GM21423 (cell line): ENCODE measurements around the gene ESR1.
A peak's percentile ranks its signal among the peaks of the same experiment; 100 is the strongest.
"Not testable (repeated sequence)": the region's sequence is repeated elsewhere in the genome, so short reads cannot be mapped to it uniquely, and the experiment has no call there.

ENCODE experiments used
- ATAC-seq: cut with Tn5 transposase; IDR thresholded peaks from one replicate; pipeline ENCODE4 v1.9.1; 2021; ENCODE audit warnings: mild to moderate bottlenecking, moderate library complexity; ENCODE audit not compliant: unreplicated experiment

The ESR1 gene

DNA sequence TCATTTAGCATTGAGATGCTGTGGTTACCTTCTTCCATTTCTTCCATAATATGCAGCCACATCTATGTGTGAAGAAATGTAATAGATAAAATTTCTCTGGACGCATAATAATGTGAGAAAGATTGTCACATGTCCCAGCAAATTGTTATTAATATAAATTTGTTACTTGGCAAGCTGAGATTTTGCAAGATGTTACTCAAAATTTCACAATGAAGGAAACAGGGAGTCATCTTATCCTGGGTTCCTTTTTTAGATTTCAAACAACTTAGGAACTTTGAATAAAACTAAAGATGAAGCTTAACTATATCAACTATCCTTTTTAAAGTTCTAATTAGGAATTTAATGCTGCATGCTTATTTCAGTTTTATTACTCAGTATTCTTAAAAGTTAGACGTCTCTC, 3.6 kb downstream of the ESR1 start:
- no peak for ATAC-seq

DNA sequence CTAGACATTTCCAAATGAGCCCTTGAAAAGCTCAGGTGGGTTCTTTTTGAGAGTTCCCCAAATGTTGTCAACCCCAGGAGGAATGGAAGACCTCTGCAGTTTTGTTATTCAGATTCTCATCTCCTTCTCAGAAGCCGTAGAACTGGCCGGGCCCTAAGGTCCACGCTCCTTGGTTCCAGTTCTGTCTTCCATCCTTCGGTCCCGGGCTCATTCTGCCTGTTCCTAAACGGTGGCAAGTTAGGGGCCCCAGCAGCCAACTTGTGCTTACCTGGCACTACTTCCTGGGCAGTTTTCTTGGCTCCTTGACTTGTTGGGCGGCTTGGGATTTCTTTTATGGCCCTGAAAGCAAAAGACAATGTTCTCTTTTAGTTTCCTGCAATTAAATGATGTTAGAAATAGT, 6.4 kb downstream of the ESR1 start:
- no peak for ATAC-seq

DNA sequence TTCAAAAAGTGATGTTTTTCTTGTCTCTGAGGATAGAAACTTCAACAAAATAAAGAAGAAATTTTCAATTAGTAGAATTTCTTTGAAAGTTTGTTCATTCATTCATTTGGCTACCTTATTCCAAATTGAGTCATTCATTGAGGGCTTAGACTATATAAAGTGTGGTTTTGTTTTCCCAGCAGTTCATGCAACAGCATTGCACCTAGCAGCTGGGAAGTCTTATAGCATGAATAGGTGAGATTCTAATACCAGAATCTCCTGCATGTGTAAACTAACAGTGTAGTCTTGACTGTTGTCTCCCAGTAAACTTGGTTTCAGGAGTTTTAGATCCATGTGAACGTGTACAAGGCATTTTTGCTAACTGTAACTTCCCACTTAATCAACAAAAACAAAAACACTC, 7.1 kb downstream of the ESR1 start:
- ATAC-seq: no peak

DNA sequence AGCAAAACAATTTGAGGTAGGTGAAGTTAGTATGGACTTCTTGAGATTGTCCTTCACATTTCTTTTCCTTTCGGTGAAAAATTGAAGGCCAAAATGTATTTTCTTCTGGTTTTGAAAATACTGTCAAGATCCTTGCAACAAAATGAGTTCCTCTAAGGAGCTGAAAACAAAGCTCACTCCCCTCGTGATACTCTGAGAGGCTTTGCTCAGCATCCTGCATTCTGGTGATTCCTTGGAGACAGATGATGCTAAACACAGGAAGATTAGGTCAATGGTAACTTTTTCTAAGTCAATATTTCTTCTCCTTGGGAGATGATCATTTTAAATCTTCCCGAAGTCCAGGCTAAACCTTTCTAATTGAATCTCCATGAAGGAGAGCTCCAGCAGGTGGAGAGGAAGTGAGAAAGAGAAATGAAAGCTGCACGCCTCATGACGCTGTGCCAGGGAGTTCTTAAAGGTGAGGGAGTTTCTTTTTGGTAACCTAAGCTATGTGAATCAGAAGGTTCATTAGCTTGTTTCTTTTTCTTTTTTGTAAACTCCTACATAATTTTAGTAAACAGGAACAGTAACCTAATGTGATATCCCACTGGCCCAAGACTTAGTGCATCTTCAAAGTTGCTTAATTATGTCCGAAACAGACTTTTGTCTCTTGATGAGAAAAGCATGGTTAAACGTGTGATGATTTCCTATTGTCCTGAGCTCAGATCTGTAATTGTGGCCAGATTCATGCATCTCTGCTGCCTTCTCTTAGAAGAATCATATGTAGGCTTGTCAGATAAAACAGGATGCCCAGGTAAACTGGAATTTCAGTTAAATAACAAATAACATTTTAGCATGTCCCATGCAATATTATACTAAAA, 15.0 kb downstream of the ESR1 start:
- peak; percentile 98 for ATAC-seq

DNA sequence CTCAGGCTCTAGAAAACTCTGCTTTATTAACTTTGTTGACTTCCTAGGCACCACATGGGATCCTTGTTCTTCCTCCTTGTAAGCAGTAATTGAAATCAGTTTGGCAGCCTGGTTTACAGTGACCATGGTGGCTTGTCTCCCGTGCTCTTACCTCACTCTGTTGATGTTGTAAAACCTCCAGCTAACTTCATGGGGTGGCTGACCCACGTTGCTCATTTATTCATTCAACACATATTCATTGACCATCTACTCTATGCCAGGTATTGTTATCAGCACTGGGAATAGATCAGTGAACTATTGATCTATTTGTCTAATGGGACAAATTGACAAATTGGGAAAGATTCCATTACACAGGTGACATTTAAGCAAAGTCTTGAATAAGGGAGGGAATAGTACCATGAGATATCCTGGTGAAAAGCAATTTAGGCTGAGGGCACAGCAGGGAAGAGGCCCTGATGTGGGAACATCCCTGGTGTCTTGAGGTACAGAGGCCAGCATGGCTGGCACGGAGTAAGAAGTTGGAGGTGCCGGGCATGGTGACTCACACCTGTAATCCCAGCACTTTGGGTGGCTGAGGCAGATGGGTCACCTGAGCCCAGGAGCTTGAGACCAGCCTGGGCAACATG, 19.1 kb downstream of the ESR1 start:
- no peak for ATAC-seq

DNA sequence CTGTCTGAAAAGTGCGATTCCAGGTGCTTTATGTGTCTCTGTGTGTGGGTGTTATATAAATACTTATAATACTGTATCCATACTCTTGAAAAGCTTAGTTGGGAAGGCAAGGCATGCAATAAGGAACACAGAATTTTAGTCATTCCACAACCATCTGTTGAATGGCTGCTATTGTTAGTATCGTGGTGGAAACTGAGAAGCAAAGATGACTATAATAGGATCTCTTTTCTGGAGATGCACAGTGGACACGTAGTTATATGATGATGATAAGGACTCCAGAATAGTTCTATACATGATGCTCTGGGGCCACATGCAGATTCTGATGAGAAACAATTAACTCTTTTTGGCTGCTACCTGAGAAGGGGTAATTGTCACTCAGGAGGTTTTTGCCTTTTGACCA, 25.2 kb downstream of the ESR1 start:
- ATAC-seq: no peak

DNA sequence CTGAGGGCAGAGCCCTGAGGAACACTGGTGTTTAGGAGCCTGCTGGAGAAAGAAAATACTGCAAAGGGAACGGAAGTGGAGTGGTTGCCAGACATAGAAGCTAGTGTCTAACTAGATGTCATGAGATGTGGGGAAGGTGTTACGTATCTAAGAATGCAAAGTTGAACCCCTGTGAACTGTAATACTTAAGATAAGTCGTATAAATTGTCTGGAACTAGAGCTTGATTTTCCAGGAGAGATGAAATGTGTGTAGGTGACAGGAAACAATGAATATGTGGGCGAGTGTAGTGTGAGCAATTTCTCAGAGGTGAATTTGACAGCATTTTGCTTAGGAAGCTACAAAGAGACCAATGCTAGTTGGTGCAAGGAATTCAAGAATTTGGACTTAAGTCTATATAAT, 27.9 kb downstream of the ESR1 start:
- no peak for ATAC-seq

DNA sequence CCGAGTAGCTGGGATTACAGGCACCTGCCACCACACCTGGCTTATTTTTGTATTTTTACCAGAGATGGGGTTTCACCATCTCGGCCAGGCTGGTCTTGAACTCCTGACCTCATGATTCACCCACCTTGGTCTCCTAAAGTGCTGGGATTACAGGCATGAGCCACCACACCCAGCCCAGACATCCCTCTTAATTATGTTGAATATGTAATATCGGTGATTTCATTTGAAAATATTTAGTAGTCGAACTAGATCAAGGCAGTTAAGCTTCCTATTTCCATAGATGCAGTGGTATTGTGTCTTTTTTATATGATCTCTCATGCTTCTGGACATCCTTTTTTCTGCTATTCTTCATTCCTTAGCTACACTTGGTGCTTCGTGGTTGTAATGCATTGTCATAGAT, 29.7 kb downstream of the ESR1 start:
- no peak for ATAC-seq

DNA sequence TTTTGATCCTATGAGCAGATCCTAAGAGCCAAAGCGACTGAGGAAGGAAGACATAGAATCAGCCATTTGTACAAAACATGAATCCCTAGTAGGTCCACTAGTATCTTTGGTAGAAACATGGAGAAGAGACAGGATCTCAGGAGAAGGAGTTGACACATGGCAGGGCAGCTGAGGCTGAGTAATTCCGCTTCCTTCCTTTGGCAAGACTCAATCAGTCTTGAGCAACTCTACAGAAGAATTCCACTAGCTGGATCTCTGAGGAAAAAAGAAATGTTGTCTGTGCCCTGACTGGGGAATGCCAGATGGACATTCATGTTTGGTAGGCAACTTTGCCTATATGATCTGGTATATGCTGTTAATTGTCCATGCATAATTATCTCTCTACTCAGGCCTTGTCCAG, 35.3 kb downstream of the ESR1 start:
- ATAC-seq: no peak

DNA sequence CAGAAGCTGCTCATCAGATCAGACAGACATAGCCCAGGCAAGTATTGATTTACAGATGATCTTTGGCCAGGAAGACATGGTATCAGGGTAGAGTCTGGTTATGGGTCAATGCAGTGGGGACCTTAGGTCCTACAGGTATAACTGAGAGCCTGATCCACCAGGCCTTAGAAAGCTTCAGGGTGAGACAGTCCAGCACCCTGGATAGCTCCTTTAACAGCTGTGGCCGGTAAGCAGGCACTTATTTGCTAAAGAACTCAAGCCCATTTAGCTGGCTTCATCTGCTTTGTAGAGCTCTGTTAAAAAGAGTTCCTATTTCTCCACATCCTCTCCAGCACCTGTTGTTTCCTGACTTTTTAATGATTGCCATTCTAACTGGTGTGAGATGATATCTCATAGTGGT, 39.6 kb downstream of the ESR1 start:
- no peak for ATAC-seq

DNA sequence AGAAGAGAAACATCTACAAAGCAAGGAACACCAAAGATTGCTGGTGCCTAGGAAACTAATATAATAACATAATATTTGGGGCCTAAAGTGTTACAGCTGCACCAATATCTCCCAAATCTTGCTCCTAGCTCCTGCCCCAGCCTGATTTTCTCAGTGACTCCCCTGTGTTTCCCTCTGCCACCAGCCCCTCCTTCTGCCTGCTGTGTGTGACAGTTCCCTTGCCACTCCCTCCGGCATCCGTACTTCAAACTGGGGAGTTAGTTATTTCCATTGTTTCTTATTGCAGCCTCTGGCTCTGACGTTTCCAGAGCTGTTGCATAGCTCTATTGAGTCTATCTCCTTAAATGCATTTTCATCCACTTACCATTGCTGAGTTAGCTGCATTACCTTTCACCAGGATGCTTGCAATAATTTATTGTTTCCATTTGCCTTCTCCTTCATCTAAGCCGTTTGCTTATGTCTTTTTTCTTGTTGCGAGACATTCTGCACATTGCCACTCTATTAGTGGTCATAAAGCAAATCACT, 43.1 kb downstream of the ESR1 start:
- ATAC-seq: no peak

DNA sequence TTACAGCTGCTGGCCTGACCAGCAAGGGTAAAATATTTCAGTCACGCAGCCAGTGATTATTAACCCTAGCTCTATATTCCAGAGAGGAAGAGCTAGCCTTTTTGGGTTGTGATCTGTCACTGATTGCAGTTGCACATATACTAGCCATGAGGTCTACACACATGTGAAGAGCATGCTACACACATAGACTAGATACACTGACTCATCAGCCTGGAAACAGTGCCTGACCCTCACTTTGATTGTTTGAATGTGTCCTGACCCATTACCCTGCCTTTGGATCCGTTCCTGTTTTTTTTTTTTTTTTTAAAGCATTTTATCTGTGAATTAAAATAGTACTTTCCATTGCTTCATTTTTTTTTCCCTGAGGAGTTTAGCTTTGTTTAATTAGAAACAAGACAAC, 50.8 kb downstream of the ESR1 start:
- no peak for ATAC-seq

DNA sequence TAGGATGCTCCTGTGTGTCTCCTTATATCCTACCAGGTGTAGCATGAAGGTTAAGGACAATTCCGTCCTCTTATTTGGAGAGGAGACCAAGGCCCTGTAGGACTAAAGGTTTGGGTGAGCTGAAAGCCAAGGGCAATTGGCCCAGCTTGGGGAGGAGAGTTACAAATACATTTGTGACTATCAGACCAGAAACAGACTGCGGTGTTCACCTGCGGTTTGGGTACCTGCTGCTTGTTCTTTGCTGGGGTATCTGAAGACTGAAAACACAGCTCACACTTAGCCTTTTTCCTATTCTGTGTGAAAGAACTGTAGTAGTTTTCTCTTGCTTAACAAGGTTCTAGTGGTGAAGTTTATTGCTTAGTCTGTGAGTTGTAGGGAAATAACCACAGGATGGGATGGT, 55.0 kb downstream of the ESR1 start:
- ATAC-seq: no peak

DNA sequence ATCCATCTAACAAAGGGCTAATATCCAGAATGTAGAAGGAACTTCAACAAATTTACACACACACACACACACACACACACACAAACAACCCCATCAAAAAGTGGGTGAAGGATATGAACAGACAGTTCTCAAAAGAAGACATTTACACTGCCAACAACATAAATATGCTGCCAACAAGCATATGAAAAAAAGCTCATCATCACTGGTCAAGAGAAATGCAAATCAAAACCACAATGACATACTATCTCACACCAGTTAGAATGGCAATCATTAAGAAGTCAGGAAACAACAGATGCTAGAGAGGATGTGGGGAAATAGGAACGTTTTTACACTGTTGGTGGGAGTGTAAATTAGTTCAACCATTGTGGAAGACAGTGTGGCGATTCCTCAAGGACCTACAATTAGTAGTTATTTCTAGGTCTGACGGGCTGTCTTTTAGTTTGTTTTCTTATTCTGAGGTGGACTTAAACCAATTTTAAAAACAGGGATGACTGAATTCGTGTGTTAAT, 59.9 kb downstream of the ESR1 start:
- not testable (repeated sequence) for ATAC-seq

DNA sequence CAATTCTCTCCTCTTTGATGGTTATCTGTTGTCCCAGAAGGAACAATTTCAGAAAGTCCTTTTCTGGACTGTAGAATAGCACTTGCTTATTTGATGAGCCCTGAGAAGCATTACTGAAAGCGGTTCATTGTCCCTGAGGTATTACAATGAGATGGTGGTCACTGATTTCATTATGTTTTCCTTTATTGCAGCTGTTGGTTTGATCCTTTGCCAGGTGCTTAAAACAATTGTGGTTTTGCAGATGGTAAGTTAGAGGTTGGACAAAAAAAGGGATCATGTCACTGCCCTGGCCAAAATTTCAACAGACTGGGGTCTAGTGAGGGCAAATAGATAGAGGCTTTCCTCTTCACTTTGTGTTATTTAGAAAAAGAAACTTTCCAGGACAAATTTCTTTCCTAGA, 61.9 kb downstream of the ESR1 start:
- no peak for ATAC-seq

DNA sequence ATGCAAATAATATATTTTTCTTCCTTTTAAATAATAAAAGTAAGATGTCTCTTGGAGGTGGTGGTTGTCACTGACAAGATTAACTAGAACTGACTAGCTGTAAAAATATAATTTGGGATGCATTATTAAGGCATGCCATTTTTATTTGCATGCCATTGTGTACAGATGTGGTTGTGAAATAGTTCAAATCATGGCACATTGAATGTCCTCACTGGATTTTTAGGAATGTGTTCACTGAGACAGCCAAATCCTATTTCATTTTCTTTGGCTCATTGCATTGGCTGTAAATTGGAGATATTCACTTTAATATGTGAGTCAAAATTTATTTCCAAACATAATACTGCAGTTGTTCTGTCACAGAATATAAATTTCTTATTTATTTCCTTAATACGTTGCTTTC, 62.3 kb downstream of the ESR1 start:
- no peak for ATAC-seq

DNA sequence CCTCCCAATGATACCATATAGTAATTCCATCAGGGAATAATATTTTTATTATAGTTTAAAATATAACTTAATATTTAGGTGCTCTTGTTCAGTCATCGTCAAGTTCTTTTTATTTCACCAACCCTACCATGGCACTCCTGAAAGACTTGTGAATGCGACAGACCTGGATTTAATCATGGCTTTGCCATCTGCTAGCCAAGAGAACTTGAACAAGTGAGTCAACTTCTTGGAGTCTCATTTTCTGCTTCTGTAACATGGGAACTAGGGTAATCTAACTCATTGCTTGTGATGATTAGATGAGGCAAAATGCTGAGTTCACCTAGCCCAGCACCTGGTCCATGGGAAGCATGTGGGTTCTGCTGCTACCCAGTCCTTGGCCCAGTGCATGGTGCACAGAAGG, 62.9 kb downstream of the ESR1 start:
- ATAC-seq: no peak

DNA sequence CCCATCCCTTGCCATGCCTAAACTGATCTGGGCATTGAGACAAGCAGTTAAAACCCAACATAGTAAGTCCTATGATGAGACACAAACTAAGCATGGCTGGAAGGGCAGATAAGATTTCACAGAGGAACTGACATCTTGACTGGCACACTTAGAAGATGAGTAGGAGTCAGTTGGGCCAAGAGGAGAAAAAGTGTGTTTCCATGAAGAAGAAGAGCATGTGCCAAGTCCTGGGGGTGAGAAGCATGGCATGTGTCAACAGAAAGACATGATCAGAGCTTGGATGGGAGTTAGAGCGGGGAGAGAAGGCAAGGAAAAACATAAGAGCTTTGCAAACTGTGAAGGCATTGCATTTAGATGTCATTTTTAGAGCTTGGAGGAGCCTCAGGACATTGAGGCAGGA, 68.0 kb downstream of the ESR1 start:
- ATAC-seq: no peak

DNA sequence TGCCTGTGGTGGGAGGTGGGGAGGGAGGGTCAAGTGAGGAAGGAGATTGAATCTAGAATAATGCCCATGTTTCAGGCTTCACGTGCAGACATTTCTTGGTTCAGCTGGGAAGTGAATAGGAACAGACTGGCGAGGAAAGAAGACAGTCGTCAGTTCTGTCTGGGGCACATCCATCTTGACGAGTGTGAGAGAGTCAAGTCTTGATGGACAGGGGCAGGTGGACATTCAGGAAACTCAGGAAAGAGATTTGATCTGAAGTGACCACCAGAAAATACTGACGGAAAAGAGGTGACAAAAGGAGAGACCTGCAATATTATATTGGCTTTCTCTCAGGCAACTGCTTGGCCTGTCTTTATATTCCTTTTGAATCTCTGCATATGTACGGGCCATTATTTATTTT, 68.6 kb downstream of the ESR1 start:
- ATAC-seq: no peak

DNA sequence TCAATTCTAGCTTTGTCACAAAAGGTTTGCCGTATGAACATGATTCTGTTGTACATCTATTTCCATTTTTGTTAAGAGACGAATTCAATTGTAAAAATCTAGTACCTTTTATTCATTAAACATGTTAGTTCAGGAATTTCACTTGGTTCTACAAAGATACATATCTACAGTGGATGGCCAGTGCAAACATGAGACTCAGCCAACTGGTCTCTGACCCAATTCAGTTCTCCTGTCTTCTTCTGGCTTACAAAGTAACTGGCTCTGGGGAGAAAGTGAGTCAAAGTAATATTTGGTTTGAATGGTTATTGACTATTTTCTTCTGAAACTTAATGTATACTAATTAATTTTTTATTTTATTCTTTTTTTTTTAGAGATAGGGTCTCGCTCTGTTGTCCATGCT, 70.0 kb downstream of the ESR1 start:
- no peak for ATAC-seq

DNA sequence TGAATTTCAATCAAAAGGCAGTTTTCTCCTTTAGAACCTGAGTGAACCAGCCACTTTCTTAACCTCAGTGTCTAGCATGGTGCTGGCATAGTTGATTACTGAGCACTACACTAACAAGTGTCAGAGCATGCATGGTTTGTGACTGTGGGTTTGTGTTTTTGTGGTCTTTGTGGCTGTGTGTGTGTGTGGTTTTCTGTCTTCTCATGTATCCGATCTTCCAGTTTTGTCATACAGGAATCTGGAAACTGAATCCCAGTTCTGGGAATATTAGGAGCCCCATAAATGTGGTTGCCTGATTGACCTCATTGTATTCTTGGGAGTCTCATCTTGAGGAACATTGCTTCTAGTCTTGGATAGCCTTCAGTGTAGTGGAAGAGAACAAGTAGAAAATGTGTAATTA, 73.7 kb downstream of the ESR1 start:
- no peak for ATAC-seq

DNA sequence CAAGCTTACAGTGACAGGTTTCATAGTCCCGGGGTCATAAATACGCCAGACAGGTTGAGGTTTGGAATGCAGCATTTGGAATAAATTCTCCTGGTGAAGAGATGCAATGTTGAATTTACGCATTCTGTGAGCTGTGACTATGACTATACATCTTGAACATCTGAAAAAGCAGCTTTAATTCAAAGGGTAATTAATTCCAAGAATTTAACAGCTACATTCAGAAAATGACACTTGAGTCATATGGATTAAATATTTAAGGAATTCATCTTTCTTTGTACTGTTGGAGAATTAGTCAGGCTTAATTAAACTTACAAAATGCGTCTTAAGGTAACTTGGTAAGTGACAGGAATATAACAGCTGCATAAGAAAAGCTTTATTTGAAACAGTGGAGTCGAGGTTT, 74.7 kb downstream of the ESR1 start:
- ATAC-seq: no peak
